IPS-NIHi7 (cell line): ENCODE measurements around the gene ORC3.
A peak's percentile ranks its signal among the peaks of the same experiment; 100 is the strongest.

ENCODE experiments used
- DNase-seq: peaks from one replicate; pipeline ENCODE4 v3.0.0; 2012; ENCODE audit warnings: mixed read lengths; ENCODE audit errors: extremely low spot score

Gene ORC3

DNA sequence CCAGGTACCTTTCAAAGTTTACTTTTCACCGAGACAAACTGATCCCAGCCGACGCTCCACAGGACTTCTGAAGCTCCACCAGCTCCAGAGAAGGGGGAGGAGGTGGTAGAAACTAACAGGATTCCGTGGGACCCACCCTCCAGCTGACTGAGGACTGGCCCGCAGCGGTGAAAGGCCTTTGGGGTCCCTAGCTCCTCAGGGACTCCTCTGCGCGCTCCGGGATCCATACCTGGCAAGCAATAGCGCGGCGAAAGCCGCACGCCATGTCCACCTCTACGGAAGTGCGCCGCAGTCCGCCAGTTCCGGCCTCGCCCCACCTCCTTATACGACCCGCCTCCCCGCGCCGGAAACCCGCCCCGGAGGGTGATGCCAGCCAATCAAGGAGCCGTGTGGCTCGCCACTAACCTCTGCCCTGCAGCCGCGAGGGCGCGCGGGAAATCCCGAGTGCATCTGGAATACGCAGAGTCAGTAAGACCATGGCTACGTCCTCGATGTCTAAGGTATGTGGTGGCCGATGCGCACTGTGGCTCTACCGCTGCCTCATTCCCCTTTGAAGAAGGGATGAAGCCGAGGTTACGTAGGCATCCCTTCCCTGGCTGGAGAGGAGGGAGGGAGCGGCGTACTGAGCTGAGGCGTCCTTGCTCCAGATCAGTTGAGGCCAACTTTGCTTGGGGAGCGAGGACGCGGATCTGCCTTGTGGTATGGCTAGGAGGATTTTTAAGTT is at the start of gene ORC3, which contains the start of gene RARS2:
Gene ORC3, plus strand, starts transcription at position 443 of the 724 bp plus-strand sequence. Its CDS starts 34 bp downstream, at position 477.
Gene RARS2, minus strand, starts transcription at position 295 of the 724 bp plus-strand sequence. Its CDS starts 30 bp downstream, at position 265.
- DNase-seq: peak; percentile 99

DNA sequence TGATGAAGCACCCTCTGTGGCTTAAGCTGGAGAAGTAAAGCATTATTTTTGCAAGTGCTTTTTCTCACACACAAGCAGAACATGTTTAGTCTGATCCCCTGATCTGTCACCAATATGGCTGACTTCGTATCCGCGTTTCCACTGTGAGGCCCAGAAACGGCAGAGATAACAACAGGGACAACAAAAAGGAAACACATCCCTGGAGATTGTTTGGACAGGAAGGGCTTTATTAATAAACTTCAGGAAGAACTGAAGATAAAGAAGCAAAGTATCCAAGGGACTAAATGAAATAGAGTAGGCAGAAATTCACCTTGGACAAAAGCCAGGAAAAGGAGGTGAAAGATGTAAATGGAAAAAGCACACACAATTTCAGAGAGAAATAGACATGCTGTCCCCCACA is 49.4 kb upstream of the ORC3 start:
- DNase-seq: no peak

DNA sequence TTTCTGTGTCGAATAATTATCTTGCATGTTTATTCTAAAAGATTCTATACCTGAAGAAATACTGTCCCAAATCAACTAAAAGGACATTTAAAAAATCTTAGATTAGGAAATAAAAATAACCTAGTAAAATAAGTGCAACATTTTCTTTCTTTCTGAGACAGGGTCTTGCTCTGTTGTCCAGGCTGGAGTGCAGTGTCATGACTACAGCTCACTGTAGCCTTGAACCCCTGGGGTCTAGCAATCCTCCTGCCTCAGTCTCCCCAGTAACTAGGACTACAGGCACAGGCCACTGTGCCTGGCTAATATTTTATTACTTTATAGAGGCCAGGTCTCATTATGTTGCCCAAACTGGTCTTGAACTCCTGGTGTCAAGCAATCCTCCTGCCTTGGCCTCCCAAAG is 48.9 kb upstream of the ORC3 start:
- no peak for DNase-seq

DNA sequence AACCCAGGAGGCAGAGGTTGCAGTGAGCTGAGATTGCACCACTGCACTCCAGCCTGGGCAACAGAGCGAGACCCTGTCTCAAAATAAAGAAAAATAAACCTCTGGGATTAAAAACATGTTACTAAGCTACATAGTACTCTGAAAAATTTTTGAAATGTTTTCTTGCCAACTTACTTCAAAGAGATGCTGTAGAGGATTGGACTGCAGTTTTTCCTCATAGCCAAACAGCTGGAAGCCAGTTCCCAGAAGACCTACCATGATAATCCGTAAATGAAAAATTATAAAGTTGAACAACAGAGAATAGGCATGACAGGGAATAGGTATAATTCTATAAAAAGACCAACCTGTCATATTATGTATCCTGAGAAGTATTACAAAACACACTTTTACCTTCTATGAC is 48.2 kb upstream of the ORC3 start:
- no peak for DNase-seq

DNA sequence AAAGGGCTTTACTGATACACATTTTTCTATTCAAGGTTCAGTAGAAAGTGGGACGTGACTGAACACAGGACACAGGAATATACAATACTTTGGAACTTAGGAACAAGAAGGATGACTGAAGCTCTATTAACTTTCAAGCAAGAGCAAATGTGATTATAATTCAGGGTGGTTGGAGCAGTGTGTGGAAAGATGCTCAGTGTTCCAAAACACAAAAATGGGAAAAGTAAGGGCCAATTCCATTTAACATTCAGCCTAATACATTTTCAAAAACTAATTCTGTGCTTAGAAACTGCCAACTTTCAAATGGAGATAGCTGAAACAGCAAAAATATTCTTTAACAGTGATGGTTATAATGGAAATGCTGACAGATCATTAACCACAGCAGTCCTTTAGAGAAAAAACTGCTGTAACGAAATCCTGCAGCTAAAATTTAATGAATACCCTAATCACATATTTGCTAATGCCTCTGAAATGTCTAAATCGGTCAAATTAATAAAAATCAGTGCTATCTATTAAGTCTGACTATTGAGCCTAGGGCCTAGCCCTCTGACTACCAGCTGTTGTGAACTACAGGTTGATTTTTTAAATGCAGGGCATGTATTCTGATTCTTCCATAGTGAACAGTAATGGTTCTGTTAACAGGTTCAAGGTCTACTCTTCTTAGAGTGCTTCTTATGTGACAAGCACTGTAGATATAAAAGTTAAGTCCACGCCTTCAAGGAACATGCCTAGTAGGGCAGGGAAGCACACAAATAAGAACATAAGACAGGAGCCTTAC is 46.0 kb upstream of the ORC3 start:
- DNase-seq: no peak

DNA sequence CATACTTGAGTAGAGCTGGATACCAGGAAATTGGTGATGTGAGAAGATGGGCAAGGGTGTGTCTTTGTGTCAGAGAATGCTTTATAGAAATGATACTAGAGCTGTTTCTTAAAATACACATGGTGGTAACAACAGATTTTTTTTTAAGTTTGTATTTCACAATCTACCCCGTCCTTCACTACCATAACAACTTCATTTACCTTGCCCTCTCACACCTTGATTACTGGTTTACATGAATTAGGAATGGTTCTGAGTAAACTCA is 45.5 kb upstream of the ORC3 start:
- no peak for DNase-seq

DNA sequence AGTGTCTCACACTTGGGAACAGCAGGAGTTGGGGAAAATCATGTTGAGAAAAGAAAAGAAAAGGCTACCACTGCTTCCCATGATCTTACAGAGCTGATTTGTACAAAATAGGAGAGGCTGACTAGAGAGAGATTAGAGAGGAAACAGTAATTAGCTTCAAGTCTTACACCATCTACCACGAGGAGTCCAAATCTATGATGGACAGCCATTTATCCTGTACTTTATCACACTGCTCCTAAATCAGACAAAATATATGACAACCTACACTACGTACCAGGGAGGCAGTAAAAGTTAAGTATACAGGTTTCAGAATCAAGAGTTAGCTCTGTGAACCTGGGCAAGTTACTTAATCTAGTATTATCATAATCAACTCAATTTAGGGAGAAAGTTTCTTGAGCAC is 38.1 kb upstream of the ORC3 start:
- no peak for DNase-seq

DNA sequence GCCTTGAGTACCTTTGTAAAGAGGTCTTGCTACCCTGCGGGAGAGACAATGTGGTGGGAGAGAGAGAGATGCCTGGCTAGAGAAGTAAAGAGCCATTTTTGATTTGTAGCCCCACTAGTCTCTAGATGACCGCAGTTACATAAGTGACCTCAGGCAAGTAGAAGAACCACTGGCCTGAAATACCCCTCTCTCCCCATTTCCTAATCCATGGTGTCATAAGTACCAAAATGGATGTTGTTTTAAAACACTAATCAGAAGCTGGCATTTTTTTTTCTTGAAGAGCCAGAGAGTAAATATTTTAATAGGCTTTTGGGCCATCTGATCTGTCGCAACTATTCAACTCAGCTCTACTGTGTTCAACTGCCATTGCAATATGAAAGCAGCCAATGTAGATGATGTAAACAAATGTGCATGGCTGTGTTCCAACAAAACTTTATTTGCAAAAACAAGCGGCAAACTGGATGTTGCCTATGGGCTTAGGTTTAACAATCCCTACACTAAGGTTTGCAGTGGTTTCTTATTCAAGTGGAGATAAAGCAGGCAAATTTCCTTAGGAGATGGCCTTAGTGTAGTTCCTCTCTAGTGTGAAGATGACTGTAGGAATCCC is 36.7 kb upstream of the ORC3 start:
- no peak for DNase-seq

DNA sequence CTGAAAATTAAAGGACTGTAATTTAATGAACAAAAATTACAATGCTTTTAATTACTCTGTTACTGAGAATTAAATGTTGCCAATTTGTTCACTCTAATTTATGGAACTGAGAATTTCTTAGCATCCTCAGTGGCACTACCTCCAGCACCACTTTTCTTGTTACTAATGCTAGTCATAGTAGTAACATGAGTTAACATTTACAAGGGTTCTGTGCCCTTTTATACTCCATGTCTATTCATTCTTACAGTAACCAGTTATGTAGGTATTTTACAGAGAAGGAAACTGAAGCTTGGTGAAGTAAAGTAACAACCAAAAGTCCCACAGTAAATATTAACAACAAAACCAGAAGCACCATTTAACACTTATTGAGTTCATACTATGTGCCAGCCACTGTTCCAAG is 34.4 kb upstream of the ORC3 start:
- no peak for DNase-seq

DNA sequence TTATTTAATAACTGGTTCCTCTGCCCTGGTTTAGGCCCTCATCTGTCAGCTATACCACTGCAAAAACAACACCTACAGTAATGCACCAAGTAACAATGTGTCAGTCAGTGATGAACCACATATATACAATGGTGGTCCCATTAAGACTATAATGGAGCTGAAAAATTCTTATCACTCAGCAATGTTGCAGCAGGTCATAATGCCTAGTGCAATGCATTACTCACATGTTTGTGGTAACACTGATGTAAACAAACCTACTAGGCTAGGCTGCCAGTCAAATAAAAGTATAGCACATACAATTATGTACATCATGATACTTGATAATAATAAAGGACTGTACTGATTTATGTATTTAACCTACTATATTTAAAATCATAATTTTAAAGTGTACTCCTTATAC is 31.5 kb upstream of the ORC3 start:
- DNase-seq: no peak

DNA sequence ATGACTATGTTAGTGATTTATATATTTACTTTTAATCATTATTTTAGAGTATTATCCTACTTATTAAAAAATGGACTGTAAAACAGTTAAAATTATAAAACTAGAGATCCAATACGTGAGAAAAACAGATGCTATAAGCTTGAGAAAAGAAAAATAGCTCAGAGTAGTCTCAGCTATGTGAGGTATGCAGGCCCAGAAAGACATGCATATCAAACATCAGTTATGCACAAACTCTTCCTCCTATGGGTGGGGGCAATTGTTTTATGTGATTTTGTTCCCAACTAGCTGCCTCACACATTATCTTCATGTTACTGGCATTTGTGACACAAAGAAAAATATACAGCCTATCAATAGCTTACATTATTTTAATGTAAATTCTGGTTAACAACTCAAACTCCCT is 28.9 kb upstream of the ORC3 start:
- no peak for DNase-seq

DNA sequence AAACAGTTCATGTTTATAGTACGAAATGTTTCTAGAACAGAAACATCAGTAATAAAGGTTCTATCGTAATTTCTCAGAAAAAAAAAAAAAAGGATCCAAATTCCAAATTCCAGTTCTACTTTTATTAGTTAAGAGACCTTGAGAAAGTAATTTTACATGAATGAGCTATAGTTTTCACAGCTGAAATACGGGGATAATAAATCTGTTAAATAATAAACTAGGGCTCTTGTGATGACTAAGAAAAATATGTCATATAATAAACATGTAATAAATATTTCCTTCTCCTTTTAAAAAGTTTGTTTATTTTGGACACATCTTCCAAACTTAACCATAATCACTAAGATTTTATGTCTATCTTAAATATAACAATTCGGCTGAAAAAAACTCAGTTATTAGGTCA is 17.9 kb upstream of the ORC3 start:
- no peak for DNase-seq

DNA sequence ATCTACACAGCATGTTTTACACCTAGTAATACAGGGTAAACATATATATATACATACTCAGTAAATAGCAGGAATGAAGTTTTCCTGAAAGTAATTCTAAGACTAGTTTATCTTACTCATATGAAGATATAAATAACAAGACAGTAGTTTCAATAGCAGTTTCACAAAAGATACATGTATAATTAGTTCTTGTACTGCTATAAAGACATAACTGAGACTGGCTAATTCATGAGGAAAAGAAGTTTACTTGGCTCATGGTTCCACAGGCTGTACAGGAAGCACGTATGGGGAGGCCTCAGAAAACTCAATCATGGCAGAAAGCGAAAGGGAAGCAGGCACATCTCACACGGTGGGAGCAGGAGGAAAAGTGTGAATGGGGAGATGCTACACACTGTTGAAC is 17.1 kb upstream of the ORC3 start:
- no peak for DNase-seq

DNA sequence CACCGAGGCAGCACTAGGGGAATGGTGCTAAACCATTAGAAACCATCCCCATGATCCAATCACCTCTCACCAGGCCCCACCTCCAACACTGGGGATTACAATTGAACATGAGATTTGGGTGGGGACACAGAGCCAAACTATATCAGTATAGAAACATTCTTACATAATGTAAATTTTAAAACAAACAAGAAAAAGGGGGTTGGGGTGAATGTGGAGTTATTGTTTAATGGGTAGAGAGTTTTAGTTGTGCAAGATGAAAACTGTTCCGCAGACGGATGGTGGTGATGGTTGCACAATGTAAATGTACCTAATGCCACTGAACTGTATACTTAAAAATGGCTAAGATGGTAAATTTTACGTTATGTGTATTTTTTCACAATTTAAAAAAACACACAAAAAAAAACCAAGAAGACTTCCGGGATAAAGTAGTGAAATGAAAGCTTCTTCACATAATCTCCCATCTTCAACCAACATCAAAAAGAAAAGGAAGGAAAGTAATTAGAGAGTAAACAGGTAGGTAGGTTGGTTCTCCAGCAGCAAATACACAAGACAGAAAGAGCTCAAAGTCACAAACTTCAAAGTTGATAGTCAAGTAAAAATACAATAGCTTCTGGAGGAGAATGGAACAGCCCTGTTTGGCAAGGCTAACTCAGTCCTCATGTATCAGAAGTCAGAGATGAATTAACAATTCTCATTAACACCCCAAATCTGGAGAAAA is 16.5 kb upstream of the ORC3 start:
- DNase-seq: no peak

DNA sequence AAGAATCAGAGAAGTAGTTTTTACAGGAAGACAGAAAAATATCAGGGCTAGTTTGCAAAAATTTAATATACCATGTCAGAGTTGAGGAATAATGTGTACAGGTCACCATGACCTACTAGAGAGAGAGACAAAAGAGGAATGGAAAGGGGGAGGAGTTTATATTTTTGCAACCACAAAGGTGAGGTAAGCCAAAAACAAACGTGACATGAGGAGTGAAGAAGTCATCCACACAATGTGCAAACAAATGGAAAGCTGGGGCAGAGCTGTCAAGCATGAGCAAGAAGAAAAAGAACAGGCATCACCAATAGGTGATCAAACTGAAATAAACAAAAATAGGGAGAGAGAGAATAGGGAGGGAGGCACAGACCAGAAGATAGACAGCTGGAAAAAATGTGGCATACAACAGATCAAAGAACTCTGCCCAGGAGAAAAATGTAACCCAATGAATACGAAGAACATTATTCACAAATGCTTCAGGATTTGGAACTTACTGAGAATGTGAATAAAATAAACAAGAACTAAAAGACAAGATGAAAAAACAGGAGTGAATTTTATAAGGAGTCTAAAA is 15.6 kb upstream of the ORC3 start:
- no peak for DNase-seq

DNA sequence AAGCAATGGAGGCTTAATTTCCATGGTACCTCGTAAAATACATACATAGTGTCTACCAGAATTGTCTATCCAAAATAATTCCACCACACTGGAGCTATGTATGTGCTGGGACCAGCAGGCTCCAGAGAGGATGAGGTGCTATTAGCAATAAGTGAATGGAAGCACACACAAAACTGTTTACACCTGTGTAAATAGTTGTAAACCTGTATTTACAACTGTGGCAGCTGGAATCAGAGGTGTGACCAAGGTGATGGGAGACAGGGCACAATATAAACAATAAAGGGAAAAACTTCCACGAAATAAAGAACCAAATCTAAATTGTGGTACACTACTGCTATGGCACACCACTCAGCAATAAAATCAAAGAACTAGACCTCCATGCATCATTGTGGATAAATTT is 14.5 kb upstream of the ORC3 start:
- DNase-seq: no peak

DNA sequence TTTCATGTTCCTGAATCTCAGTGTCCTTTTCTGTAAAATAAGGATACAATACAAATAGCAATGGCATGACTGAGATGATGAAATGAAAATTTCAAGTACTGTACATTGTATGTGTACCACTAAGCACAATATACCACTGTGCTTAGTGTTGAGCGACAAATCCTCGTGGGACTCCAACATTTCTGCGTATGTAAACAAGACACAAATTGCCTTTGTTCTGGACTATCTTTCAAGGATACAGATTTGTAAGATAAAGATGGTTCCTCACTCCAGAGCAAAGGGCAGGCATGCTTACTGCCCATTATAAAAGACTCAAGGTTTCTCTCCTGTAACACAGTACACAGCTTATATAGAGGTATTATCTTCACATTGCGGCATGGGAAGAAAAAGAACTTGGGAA is 6.1 kb upstream of the ORC3 start:
- DNase-seq: no peak

DNA sequence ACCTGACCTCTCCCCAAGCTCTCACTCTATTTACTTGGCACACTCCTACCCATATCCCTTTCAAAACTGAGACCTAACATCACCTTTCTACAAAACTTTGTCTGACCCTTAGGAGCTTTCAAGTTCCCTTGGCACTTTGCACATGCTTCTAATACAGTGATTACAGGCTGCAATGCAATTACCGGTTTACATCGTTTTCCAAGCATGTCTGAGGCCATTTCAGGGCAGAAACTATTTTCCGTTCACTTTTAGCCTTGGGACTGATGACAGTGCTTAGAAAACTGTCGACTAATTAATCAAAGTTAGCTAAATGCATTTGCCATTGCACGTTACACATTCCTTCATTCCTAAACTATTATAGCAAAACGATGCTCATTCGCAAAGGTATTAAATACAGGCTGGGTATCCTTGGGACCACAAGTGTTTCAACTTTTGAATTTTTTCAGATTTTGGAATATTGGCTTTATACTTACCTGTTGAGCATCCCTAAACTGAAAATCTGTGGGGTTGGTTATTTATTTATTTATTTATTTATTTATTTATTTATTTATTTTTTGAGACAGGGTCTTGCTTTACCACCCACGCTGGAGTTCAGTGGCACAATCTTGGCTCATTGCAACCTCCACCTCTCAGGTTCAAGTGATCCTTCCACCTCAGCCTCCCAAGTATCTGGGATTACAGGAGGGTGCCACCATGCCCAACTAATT is 3.4 kb upstream of the ORC3 start:
- DNase-seq: no peak

DNA sequence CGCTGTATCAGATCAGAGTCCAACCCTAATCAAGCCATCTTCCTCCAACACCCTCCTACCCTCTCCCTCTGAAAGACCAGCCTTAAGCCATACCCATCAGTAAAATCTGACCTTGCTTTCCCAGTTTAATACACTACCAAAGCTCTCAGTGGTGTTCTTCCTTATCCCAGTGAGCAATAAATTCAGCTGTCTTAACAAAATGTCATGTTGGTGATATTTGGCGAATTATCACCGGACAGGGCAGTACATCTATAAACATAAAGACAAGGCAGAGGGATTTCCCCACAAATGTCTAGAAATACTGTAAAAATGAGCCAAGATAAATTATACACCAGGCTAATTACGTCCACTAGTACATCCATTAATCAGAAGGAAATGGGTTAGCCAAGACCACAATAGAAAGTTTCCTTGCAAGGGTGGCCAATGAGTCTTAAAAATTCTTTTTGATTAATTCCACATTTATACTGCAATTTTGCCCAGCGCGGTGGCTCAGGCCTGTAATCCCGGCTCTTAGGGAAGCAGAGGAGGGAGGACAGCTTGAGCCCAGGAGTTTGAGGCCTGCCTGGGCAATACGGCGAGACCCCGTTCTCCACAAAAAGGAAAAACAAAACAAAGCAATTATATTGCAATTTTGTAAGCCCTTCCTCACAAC is 1.1 kb upstream of the ORC3 start:
- no peak for DNase-seq

DNA sequence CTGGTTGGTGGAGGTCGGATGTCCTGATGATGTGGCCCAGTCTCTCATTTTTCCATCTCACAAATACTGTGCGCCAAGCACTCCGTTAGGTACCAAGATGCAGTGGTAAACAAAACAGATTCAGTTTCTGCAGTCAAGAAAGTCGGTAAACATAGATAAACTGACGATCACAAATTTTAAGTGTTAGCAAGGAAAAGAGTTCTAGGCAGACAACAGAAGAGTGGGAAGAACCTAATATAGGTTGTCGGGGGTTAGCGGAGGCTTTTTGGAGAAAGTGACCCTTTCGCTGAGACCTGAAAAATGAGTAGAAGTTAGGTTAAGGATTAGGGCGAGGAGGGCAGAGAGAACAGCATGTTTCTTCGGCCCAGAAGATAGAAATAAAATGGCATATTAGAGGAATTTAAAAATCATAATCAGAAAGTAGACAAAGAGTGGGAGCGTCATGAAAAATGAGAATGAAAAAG is 514 bp downstream of the ORC3 start:
- DNase-seq: no peak

DNA sequence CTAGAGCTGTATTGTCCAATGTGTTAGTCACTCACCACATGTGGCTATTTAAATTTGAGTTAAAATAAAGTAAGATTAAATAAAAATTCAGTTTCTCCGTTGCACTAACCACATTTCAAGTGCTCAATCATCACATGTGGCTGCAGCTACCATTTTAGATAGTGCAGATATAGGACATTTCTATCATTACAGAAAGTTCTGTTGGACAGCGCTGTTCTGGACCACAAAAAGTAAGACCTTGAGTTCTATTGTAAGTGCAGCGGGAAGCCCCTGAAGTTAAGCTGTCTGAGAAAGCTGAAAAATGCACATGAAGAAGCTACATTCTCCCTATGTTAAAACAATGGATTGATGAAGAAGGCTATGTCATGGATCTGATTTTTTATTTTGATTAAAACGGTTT is 1.1 kb downstream of the ORC3 start:
- no peak for DNase-seq
